ENCODE results near the gene RNPEP.
"Not testable (repeated sequence)": the region's sequence is repeated elsewhere in the genome, so short reads cannot be mapped to it uniquely, and the experiment has no call there.

RNPEP gene

GRCh38 chr1:202038688-202039346 is 56.4 kb downstream of the RNPEP start:
- no peak for DNase-seq

DNA sequence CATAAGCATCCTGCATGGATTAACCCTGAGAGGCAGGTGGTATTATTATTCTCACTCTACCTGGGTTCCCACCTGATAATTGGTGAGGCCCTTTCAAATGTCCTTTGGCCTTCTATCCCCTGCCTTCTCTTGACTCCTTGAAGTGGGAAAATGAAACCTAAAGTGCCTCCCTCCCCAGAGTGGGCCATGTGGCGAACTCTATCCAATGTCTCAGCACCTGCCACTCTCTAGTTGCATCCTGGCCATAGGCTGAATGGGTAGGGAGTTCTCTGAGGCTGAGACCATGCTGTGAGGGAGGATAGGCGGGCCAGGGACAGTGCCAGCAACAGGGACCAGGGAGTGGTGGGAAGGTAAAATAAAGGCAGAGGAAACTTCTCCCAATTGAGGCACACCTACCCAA is 63.3 kb downstream of the RNPEP start:
- no peak for DNase-seq

DNA sequence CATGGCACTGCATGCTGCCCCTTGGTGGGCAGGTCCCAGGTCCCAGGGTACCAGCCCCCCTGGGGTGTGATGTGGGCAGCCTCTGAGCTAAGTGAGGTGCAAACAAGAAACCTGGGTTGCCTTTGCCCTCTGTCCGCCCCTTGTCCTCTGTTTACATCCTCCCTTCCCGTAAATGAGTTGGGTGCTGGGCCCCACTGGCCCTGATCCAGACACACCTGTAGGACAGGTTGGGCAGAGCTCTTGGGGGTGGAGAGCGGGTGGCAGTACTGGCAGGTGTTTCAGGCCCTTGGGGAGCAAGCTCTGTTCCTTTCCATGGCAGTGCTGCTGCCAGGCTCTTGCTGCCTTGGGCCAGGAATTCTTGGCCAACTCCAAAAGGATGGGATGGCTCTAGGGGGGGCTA is 63.8 kb downstream of the RNPEP start:
- no peak for DNase-seq

DNA sequence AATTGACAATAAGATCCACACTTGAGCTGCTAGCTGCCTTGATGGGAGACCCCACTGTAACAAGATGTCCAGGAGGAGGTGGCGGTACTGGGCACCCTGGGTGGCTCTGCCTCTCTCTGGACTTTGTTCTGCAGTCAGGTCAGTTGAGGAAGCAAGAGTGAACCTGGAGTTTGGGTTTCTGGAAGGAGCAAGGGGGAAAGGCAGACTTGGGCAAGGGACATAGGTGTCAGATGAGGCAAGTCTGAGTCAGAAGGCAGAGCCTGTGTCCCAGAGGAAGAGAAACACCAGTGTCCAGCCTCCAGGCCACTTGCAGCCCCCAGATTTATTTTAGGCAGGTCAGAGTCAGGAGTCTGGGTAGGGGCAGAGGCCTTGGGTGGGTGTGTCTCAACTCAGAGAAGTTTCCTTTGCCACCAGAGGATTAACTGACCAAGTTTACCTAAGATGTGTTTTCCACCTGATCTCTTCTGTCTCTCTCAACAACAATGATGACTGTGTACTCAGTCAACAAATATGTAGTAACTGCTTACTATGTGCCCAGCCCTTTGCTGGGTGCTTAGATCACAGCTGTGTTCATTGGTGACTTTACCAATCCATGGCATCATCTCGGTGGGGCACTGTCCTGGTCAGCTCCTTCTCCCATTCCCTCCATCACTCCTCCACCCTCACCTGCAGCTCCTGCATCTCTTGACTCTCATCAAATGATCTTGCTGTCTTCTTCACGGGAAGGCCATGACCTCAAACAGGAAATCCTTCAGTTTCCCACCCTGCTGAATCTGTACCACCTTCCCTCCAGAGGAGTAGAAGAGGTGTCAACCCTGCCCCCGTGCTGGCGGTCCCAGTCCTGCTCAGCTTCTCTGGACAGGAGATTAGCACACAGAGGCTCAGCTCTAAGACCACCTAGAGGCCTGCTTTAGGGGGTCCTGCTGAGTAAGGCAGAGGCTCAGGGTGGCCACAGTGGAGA is 64.6 kb downstream of the RNPEP start:
- no peak for DNase-seq

- DNase-seq = no peak
These were observed 65.5 kb downstream of the RNPEP start for GRCh38 chr1:202047977-202048376.

GRCh38 chr1:202049129-202049528 is 66.7 kb downstream of the RNPEP start:
- no peak for DNase-seq

DNA sequence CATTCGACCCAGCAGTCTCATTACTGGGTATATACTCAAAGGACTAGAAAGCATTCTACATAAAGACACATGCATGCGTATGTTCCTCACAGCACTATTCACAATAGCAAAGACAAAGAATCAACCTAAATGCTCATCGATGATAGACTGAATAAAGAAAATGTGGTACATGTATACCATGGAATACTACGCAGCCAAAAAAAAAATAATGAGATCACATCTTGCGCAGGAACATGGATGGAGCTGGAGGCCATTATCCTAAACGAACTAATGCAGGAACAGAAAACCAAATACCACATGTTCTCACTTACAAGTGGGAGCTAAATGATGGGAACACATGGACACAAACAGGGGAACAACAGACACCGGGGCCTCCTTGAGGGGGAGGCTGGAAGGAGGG is 71.6 kb downstream of the RNPEP start:
- no peak for DNase-seq

- not testable (repeated sequence) for DNase-seq
These were observed 72.2 kb downstream of the RNPEP start for GRCh38 chr1:202054673-202055072.

All from NCI-H2227 treated with DMSO at 0.1 percent for 48 hours (cell line).